SKM-1 treated with dmso at 0.1 percent for 144 hours (cell line): ENCODE results near the gene ITGAD.
"Not testable (repeated sequence)": the region's sequence is repeated elsewhere in the genome, so short reads cannot be mapped to it uniquely, and the experiment has no call there.

ENCODE experiments used
- DNase-seq: peaks from one replicate; lab custom pipeline; 2025; ENCODE audit not compliant: unreplicated experiment; lab: John Stamatoyannopoulos, UW

The ITGAD gene

GRCh38 chr16:31403590-31404352 is 10.6 kb downstream of the ITGAD start:
- no peak for DNase-seq

DNA sequence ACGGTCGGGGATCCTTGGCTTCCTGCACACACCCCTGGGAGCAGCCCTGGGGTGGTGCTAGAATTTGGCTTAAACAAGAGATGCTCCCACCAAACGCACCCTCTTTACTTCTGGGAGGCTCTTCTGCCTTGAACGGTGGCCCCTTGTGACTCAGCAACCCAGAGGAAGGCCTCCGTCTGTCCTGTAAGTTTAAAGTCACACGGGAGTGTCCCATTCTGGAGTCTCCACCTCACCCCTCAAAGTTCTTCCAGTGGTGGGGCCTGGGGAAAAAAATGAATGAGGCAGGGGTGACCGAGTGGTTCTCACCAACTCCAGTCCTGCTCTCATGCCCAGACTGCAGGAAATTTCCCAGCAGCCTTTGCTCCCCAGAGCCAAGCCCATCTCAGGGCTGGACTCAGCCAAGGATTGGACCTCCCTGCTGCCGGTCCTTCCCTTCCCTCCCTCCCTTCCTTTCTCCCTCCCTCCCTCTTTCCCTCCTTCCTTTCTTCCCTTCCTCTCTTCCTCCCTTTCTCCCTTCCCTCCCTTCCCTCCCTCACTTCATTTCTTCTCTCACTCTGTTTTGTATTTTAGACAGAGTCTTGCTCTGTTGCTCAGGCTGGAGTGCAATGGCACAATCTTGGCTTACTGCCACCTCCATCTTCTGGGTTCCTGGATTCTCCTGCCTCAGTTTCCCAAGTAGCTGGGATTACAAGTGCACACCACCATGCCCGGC is 11.4 kb downstream of the ITGAD start:
- no peak for DNase-seq

GRCh38 chr16:31407406-31407805 is 14.3 kb downstream of the ITGAD start:
- DNase-seq = no peak

- no peak for DNase-seq
Measured at GRCh38 chr16:31409433-31409832, 16.3 kb downstream of the ITGAD start.

GRCh38 chr16:31410082-31410481 is 16.9 kb downstream of the ITGAD start:
- DNase-seq = no peak

DNA sequence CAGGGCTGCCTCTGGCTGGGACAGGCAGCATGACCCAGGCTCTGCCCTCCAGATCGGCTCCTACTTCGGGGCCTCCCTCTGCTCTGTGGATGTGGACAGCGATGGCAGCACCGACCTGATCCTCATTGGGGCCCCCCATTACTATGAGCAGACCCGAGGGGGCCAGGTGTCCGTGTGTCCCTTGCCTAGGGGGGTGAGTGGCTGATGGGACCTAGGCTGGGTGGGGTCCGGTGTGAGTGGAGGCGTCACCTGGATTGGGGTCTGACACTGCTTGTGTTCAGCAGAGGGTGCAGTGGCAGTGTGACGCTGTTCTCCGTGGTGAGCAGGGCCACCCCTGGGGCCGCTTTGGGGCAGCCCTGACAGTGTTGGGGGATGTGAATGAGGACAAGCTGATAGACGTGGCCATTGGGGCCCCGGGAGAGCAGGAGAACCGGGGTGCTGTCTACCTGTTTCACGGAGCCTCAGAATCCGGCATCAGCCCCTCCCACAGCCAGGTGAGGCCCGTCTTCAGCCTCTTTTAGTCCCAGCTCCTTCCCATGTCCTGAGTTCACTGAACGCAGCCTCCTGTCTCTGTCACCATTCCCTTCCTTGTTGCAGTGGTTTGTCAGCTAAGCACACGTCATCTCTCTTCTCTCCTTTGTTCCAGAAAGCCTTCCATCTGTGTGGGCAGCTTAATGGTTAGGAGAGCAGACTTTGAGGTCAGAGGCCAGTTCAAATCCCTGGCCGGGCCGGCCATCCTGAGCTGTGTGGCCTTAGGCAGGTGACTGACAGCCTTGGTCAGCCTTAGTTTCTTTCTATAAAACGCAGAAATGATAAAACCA is 18.1 kb downstream of the ITGAD start:
- no peak for DNase-seq

DNA sequence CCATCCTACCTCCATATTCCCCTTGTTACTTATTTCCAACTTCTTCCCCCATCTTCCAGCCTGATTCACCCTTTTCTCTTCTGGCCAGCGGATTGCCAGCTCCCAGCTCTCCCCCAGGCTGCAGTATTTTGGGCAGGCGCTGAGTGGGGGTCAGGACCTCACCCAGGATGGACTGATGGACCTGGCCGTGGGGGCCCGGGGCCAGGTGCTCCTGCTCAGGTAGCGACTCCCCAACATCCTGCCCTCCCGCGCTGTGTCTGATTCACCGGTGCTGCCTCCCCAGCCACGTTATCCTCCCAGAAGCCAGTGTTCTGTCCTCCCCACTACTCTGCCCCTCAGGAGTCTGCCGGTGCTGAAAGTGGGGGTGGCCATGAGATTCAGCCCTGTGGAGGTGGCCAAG is 19.6 kb downstream of the ITGAD start:
- DNase-seq = no peak

DNA sequence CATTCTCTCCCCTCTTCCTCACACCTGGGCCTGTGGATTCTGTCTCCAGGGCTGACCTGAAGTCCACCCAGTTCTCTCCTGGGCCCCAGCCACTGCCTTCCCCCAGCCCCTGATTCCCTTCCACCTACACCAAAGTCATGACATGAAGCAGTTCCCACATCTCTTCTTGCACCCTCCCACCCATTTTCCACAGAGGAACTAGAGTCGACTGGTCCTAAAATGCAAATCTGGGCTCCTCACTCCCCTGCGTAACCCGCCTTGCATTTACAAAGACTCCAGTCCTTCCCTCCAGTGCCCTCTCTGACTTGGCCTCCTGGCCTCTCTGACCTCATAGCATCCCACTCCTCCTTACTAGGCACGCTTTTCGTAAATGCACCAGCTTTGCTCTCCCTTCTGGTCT is 20.2 kb downstream of the ITGAD start:
- no peak for DNase-seq

- no peak for DNase-seq
Measured at GRCh38 chr16:31413943-31414342, 20.8 kb downstream of the ITGAD start.

- DNase-seq = no peak
Measured at GRCh38 chr16:31414706-31415105, 21.6 kb downstream of the ITGAD start.

GRCh38 chr16:31416371-31416770 is 23.2 kb downstream of the ITGAD start:
- DNase-seq = no peak

GRCh38 chr16:31417036-31417435 is 23.9 kb downstream of the ITGAD start:
- DNase-seq = not testable (repeated sequence)

DNA sequence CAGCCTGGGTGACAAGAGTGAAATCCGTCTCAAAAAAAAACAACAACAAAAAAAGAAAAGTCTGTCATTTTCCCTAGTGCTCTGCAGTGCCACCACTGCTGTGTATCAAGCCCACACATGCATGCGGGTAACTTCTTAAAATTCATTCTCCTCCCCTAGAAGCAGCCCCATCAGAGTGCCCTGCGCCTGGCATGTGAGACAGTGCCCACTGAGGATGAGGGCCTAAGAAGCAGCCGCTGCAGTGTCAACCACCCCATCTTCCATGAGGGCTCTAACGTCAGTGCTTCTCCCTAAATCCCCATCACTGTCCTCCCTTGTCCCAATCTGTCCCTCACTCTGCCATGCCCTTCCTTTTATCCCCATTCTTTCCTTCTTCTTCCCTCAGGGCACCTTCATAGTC is 24.8 kb downstream of the ITGAD start:
- DNase-seq = no peak

GRCh38 chr16:31420037-31420436 is 26.9 kb downstream of the ITGAD start:
- DNase-seq = no peak

DNA sequence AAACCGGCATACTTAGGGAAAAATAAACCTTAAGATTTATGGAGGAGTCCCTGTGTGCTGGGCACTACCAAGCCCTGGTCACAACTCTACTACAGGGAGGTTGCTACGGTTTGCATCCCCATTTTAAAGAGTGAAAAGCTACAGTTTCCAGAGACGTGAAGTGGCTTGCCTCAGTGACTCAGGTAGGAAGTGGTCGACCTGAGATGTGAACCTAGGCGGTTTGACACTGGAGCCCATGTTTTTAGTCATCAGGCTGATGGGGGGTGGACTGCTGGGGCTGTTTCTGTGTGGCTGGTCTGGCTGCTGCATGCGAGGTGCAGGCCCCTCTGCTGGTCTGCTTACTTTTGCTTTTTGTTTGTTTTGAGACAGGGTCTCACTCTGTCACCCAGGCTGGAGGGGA is 28.5 kb downstream of the ITGAD start:
- DNase-seq = no peak

DNA sequence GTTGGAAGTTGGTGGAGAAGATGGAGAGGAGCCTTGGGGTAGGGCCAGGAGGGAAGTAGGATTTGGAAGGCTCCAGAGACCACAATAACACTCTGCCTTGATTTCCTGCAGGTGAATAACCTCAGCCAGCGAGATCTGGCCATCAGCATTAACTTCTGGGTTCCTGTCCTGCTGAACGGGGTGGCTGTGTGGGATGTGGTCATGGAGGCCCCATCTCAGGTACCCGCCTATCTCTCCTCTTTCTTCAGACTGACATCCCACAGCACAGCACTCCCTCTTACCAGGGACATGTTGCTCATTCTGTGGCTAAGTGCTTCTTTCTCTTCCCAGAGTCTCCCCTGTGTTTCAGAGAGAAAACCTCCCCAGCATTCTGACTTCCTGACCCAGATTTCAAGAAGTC is 30.1 kb downstream of the ITGAD start:
- no peak for DNase-seq

GRCh38 chr16:31423801-31424200 is 30.7 kb downstream of the ITGAD start:
- DNase-seq = no peak

GRCh38 chr16:31427441-31428278 is 34.5 kb downstream of the ITGAD start:
- peak; percentile 56 for DNase-seq

- no peak for DNase-seq
Measured at GRCh38 chr16:31428279-31428597, 35.1 kb downstream of the ITGAD start, which contains the start of gene COX6A2. Gene COX6A2, minus strand, starts transcription at chr16:31428360. Its CDS starts 35 bp downstream, at chr16:31428325.

GRCh38 chr16:31428638-31429247 is 35.6 kb downstream of the ITGAD start:
- no peak for DNase-seq
